ENCODE results near the gene KIF16B.

GRCh38 chr20:16302818-16303217, 270.4 kb downstream of the KIF16B start:
- TF ChIP-seq, protein P1, sequence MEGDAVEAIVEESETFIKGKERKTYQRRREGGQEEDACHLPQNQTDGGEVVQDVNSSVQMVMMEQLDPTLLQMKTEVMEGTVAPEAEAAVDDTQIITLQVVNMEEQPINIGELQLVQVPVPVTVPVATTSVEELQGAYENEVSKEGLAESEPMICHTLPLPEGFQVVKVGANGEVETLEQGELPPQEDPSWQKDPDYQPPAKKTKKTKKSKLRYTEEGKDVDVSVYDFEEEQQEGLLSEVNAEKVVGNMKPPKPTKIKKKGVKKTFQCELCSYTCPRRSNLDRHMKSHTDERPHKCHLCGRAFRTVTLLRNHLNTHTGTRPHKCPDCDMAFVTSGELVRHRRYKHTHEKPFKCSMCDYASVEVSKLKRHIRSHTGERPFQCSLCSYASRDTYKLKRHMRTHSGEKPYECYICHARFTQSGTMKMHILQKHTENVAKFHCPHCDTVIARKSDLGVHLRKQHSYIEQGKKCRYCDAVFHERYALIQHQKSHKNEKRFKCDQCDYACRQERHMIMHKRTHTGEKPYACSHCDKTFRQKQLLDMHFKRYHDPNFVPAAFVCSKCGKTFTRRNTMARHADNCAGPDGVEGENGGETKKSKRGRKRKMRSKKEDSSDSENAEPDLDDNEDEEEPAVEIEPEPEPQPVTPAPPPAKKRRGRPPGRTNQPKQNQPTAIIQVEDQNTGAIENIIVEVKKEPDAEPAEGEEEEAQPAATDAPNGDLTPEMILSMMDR (IDR thresholded peaks at IDR 0.05) = no peak
- TF ChIP-seq POLR2A (IDR thresholded peaks at IDR 0.05) (no peak), POLR2AphosphoS5 (IDR thresholded peaks at IDR 0.05) (no peak)

Data from breast epithelium (tissue), 3 donors.